ENCODE measurements around the gene LEFTY2.
"Not testable (repeated sequence)": the region's sequence is repeated elsewhere in the genome, so short reads cannot be mapped to it uniquely, and the experiment has no call there.

GRCh38 chr1:225929462-225929861, 11.6 kb downstream of the LEFTY2 start:
- not testable (repeated sequence) for TF ChIP-seq CTCF (IDR thresholded peaks at IDR 0.05; ENCODE audit: insufficient read depth, low read length, poor library complexity, severe bottlenecking); EZH2phosphoT487 (conservative IDR thresholded peaks at IDR 0.05; ENCODE audit: low read length)

All from SU-DHL-6 (cell line).